HG03521 (cell line): Measurements from ENCODE around the gene VHLL.

ENCODE experiments used
- ATAC-seq: cut with Tn5 transposase; IDR thresholded peaks from one replicate; pipeline ENCODE4 v1.9.1; 2021; ENCODE audit warnings: mild to moderate bottlenecking, moderate library complexity; ENCODE audit not compliant: unreplicated experiment

Gene VHLL

GRCh38 chr1:156257711-156258110 is 41.4 kb downstream of the VHLL start:
- ATAC-seq, result no peak

- no peak for ATAC-seq
These were observed 45.5 kb downstream of the VHLL start for GRCh38 chr1:156253634-156254033.

GRCh38 chr1:156251527-156251926 is 47.6 kb downstream of the VHLL start:
- ATAC-seq, result no peak

- no peak for ATAC-seq
These were observed 49.5 kb downstream of the VHLL start for GRCh38 chr1:156249593-156249992.
